Germinal center (tissue), 1 donor: ENCODE data around the gene KLLN.
"Not testable (repeated sequence)": the region's sequence is repeated elsewhere in the genome, so short reads cannot be mapped to it uniquely, and the experiment has no call there.

ENCODE experiments used
- DNase-seq: peaks from one replicate; pipeline ENCODE4 v3.0.0; 2012; ENCODE audit warnings: mixed read lengths, low spot score

KLLN gene, protein sequence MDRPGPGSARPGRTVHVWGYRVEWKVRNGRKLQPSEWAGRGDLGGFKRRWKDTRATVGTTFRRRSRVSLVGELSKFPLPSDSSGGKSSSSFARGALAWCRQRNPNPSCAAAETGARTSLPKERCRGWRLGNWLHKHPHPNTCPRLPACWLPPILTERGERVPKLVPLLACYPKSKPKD

DNA sequence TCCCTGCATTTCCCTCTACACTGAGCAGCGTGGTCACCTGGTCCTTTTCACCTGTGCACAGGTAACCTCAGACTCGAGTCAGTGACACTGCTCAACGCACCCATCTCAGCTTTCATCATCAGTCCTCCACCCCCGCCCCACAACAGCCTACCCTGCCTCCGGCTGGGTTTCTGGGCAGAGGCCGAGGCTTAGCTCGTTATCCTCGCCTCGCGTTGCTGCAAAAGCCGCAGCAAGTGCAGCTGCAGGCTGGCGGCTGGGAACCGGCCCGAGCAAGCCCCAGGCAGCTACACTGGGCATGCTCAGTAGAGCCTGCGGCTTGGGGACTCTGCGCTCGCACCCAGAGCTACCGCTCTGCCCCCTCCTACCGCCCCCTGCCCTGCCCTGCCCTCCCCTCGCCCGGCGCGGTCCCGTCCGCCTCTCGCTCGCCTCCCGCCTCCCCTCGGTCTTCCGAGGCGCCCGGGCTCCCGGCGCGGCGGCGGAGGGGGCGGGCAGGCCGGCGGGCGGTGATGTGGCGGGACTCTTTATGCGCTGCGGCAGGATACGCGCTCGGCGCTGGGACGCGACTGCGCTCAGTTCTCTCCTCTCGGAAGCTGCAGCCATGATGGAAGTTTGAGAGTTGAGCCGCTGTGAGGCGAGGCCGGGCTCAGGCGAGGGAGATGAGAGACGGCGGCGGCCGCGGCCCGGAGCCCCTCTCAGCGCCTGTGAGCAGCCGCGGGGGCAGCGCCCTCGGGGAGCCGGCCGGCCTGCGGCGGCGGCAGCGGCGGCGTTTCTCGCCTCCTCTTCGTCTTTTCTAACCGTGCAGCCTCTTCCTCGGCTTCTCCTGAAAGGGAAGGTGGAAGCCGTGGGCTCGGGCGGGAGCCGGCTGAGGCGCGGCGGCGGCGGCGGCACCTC is at the start of gene KLLN, which contains the start of gene PTEN:
KLLN (minus strand) TSS at position 481 of the 891 bp plus-strand sequence. CDS start 1,046 bp downstream, outside the sequence.
PTEN (plus strand) TSS at position 573 of the 891 bp plus-strand sequence. CDS start 845 bp downstream, outside the sequence.
- peak; percentile 89 for DNase-seq

DNA sequence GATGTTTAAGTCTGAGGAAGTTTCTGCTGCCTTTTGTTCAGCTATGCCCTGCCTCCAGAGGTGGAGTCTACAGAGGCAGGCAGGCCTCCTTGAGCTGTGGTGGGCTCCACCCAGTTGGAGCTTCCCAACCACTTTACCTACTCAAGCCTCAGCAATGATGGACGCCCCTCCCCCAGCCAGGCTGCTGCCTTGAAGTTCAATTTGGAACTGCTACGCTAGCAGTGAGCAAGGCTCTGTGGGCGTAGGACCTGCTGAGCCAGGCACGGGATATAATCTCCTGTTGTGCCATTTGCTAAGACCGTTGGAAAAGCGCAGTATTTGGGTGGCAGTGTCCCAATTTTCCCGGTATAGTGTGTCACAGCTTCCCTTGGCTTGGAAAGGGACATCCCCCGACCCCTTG is 40.1 kb upstream of the KLLN start:
- DNase-seq = not testable (repeated sequence)

DNA sequence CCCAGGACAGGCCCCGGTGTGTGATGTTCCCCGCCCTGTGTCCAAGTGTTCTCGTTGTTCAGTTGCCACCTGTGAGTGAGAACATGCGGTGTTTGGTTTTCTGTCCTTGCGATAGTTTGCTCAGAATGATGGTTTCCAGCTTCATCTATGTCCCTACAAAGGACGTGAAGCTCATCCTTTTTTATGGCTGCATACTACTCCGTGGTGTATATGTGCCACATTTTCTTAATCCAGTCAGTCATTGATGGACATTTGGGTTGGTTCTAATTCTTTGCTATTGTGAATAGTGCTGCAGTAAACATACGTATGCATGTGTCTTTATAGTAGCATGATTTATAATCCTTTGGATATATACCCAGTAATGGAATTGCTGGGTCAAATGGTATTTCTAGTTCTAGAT is 34.6 kb upstream of the KLLN start:
- DNase-seq = not testable (repeated sequence)

DNA sequence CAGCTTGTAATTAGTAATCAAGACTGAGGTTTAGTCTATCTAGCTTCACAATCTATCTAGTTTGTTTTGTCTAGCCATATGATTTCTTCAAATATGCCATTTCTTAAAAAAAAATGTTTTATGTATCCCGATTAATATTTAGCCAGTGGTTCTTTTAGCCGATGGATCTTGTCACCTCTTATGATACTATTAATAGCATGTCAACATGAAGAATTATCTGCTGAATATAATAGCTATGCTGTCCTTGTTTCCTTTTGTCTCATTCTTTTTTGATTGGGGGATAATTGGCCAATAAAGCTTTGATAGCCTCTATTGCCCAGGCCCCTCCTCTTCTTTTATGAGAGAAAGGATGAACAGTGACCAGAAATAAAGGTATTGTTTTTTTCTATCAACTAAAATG is 32.9 kb upstream of the KLLN start:
- DNase-seq = no peak

DNA sequence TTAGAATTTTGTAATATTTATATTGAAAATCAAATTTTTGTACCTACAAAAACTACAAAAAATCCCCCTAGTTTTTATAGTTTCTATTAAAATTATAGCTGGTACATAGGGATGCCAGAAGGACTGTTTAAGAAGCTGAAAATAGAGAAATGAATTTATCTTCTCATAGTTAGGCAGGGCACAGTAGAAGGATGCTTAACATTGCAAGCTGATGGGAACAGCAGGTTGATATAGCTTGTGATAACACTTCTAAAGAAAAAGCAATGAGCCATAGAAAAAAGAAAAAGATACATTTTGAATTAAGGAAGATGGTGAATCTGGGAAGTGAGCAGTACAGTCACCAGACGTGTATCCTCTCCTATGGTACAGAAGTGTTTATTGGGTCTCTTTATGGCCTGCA is 32.1 kb upstream of the KLLN start:
- no peak for DNase-seq

DNA sequence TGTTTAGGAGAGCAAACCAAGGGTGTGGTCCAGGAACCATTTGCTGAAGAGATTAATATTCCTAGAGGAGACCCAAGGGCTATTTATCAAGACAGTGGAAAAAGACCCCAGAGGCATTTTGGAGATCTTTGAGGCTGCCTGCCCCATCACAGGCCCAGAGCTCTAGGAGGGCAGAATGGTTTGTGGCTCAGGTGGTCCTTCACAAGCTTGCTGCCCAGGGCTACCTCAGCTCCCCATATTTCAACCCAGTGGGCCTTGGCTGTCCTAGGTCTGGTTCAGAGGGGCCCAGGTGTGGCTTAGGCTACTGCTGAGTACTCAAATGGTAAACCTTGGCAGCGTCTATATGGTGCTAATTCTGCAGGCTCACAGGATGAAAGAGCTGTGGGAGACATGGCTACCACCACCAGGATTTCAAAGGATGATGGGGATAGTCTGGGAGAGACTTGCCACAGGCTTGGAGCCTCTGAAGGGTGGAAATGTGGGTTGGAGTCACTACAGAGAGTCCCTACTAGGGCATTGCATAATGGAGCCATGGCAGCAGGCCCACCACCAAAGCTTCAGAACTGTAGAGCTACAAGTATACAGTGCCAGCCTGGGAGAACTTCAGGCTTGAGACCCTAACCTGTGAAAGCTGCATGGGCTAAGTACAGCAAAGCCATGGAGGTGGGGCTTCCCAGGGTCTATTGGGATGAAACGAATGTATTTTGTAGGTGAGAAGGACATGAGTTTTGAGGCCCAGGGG is 24.4 kb upstream of the KLLN start:
- no peak for DNase-seq

DNA sequence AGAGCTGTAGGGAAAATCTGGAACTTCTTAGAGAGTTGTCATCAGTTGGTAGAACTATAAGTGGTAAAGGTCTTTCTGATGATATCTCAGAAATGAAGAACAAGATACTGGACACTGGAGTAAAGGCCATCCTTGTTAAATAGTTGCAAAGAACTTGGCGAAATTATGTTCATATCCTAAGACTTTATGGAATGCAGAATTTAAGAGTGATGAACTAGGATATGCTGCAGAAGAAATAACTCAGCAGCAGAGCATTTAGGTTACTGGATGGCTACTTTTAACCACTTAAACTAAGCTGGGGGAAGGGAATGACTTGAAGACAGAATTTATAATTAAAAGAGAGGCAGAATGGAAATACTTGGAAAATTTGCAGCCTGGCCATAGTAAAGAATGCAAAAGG is 23.8 kb upstream of the KLLN start:
- no peak for DNase-seq

DNA sequence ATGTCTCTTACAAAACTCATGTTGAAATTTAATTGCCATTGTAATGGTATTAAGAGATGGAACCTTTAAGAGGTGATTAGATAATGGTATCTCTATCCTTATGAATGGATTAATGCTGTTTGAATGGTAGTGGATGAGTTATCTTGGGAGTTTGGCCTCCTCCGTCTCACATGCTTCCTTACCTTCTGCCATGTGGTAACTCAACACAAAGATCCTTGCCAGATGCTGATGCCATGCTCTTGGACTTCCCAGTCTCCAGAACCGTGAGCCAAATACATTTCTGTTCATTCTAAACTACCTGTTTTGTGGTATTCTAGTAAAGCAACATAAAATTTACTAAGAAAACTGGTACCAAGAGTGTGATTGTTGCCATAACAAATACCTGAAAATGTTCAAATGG is 23.3 kb upstream of the KLLN start:
- DNase-seq = no peak

DNA sequence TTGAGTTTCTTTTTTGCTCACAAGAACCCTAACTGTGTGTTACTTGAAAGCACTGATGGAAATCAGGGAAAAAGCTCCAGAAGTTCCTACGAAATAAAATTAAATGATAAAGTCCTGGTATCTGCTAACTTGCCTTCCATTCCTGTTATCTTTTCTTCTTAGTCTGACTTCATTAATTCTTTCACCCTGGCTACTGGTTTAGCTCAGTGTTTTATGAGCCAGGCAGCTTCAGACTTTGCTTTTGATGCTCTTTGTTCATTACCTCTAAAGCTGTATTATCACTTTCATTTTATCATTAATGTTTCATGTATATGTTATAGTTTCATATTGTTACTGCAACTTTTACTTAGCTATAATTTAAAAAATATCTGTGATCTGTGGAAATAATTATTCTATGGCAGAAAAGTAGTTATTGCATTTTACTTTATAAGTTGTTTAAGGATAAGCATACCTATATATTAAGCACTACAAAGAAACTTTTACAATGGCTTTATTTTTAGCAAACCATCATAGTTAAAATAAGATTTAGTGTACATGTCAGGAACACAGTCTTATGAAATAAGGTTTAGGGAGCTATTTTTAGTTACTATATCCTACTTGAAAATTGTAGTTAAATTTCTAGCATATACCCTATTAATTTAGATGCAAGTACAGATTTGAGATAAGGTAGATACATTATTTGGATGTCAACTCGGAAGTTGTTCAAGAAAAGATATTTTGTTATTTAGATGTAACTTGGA is 19.4 kb upstream of the KLLN start:
- no peak for DNase-seq

DNA sequence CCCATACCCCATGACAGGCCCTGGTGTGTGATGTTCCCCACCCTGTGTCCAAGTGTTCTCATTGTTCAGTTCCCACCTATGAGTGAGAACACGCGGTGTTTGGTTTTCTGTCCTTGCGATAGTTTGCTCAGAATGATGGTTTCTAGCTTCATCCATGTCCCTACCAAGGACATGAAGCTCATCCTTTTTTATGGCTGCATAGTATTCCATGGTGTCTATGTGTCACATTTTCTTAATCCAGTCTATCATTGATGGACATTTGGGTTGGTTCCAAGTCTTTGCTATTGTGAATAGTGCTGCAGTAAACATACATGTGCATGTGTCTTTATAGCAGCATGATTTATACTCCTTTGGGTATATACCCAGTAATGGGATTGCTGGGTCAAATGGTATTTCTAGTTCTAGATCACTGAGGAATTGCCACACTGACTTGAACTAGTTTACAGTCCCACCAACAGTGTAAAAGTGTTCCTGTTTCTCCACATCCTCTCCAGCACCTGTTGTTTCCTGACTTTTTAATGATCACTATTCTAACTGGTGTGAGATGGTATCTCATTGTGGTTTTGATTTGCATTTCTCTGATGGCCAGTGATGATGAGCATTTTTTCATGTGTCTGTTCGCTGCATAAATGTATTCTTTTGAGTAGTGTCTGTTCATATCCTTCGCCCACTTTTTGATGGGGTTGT is 18.2 kb upstream of the KLLN start:
- not testable (repeated sequence) for DNase-seq

DNA sequence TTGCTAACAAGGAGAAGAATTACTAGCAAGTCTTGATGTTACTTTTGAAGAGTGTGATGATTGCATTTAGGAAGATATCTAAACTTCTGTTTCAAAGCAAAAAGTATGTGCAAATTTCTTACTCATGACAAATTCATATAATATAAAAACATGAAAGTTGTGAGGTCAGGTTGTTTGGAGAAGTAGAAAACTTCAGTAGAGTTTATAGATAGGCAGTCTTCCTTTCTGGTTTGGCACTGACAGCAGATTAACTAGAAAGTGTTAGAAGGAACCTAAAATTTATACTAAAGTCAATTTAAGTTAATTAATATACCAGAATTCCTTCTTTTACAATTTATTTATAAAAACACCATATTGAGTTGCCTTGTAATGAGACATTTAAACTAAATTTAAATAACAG is 17.0 kb upstream of the KLLN start:
- no peak for DNase-seq

DNA sequence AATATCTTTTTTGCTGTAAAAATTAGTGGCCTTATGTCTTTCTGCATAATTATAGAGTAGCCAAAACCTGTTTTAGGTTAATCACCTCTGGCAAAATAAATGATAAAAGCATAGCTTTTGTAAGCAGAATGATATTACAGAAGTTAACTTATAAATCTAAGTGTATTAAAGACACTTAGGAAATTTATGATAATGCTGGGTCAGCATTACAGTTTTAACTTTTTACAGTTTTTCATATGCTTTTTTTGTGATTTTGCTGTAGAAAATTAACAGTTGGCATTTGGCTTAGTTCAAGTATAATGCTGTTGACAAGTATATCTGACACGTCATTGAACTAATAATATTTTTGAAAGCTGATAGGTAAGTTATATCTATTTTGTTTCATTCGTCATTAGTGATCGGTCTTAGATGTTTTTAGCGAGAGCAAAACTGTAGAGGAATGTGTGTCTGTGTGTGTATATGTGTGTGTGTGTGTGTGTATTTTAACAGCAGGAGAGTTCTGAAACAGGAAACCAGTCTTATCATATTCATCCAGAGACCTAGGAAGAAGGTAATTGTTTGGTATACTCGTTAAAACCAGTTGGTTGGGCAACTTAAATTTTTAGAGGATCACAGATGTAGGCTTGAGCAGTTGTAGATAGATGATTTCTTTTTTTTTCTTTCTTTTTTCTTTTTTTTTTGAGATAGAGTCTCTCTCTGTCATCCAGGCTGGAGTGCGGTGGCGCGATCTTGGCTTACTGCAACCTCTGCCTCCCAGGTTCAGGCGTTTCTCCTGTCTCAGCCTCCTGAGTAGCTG is 15.5 kb upstream of the KLLN start:
- no peak for DNase-seq

DNA sequence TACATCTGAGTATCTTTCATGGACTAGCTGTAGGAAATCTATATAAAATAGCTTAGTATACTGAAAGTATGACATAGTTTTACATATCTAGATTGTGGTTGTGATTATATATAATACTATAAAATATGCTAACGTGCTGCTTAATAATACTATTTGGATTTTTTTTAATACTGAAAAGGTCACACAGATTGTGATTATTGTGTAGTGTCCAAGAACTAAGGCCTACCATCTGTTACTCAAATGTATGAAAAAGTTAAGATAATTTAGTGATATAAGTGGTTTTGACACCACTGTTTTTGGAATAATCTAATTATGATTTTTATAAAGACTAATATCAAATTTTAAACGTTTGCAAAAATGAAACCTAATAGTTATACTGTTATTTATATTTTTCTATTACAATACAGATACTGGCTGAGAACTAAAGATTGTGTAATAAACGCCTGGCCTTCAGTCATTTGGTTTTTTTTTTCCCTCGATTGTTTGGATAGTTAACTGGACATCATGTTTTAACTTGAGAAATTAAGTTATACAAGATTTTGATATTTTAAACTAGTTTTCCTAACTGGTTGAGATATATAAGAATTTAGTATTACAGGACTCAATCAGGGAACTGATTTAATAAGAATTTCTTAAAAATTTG is 12.7 kb upstream of the KLLN start:
- no peak for DNase-seq

DNA sequence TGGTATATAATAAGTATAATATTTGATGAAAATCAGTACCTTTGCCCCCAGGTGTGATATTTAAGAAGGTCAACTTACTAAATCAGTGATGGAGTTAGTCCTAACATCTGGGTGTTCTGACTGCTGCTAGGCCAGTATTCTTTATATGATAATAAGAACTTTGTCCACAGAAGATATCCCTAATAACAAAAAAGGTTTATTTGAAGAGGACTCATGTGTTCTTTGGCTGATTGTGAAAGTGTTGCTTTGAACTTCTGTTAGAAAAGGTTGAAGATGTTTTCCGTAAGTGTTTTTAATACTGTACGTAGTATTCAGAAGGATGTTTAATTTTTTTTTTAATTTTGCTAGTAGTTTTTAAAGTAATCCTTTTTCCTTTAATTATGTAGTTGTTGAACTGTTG is 10.3 kb upstream of the KLLN start:
- no peak for DNase-seq

DNA sequence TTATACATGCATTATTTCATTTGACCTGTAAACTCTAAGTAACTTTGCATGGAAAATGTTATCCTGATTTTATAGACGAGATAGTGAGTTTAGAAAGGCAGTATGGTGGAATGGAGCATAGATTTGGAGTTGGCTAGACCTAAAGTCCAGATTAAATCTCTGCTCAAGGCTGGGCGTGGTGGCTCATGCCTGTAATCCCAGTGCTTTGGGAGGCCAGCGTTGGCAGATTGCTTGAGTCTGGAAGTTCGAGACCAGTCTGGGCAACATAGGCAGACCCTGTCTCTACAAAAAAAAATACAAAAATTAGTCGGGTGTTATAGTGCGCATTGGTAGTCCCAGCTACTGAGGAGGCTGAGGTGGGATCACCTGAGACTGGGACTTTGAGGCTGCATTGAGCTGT is 9.5 kb upstream of the KLLN start:
- DNase-seq = no peak

DNA sequence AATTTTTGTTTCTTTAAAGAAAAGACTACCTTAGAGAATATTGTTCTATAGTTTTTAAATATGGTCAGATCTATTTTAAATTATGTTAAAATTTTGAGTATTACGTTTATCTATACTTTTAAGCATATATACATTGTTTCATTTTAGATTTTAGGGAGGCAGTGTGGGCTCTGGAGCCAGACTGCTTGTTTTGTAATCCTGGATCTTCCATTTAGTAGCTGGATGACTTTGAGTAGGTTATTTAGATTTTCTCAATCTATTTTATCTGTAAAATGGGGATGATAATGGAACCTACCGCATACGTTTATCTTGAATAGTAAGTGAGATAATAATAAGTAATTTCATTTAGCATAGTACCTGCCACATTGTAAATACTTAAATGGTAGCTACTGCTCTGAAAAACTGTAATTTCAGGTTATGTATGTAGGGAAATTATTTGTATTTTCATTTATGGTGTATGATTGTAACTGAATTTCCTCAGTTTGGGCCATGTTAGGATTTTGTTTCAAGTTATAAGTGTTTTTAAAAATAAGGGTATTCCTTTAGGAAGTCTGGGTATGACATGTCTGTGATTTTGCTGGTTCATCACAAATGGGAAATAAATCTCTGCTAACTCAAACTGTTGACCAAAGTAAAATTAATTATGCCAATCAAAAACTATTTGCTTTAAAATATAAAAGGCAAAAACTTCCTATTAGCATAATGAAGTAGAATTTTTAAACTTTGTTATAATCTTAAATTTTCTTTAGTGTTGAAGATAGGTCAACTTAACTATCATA is 6.6 kb upstream of the KLLN start:
- no peak for DNase-seq

DNA sequence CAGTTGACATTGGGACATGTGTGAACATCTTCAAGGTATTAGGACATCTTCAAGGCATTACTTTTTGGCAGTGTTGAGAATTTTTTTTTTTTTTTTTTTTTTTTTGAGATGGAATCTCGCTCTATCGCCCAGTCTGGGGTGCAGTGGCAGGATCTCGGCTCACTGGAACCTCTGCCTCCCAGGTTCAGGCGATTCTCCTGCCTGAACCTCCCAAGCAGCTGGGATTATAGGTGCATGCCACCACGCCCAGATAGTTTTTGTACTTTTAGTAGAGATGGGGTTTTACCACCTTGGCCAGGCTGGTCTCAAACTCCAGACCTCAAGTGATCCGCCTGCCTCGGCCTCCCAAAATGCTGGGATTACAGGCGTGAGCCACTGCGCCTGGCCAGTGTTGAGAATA is 5.8 kb upstream of the KLLN start:
- DNase-seq = not testable (repeated sequence)

DNA sequence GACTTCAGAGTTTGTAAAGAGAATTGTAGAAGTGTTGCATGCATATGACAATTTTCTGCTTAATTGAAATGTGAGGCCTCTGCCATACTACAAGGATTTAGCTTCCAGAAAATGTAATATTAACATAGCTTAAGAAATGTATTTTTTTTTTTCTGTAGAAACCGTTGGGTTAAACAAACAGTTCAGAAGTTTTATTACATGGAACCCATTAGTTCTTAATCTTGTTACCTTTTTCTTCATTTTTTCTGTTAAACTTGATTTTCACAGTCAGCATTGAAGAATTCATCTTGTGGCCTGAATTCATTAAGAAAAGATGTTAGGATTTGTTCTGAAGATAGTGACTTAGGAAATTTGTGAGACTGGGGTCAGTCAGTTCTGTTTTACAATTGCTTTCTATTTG is 4.9 kb upstream of the KLLN start:
- no peak for DNase-seq

DNA sequence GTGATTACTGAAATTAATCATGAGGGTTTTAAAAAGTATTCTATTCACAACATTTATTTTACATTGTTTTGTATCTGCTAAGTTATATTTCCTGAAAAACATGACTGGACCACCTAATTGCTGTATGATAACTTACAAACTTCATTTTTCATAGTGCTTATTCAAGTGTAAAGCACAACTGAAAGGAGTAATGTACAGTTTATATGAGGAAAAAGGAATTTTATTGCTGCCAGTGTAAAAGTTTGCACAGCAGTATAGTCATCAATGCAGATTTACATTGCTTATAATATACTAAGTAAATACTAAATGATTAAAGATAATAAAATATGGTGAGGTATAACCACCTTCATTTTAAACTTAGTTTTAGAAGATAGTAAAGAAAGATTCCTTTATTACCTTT is 4.1 kb upstream of the KLLN start:
- no peak for DNase-seq
